NB4 (cell line): ENCODE results near the gene ALKBH3.

ENCODE experiments used
- DNase-seq: peaks from one replicate; pipeline ENCODE4 v3.0.0; 2010; ENCODE audit warnings: low read depth
- H3K4me3 ChIP-seq: one replicate; pipeline ENCODE4 v1.5.1; 2011; ENCODE audit warnings: mild to moderate bottlenecking, low read depth, low read length, moderate library complexity
- MYC ChIP-seq: IDR thresholded peaks from 2 replicates; pipeline ENCODE4 v1.6.1; 2011; ENCODE audit warnings: low read depth, low read length
- POLR2A ChIP-seq: IDR thresholded peaks from 2 replicates; pipeline ENCODE4 v1.6.1; 2011; ENCODE audit warnings: mild to moderate bottlenecking; ENCODE audit not compliant: insufficient read length; ENCODE audit errors: extremely low read depth
- TF ChIP-seq, protein P1 (sequence below): IDR thresholded peaks from one replicate; pipeline ENCODE4 v1.5.1; 2012; ENCODE audit warnings: low read depth, low read length
- TF ChIP-seq, protein P2 (sequence below): IDR thresholded peaks from 2 replicates; pipeline ENCODE4 v1.6.1; 2011; ENCODE audit warnings: low read depth, low read length

ALKBH3 gene

DNA sequence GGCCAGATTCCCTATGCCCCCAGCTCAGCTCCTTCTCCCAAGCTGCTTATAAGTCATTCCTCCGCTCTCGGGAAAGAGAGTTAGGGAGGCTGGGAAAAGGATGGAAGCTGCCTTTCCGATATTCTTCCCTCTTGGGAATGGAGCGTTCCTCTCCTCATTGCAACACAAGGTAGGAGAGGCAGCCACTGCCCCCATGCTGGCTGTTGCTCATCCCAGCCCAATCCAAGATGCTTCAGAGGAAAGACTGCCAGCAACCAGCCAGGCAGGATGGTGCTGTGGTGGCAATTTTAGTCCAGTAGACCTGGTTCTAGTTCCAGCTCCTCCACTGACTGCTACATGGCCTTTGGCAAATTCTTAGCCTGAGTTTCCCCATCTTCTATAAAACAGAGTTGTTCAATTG lies 48.1 kb downstream of the ALKBH3 start:
- no peak for DNase-seq
- no peak overlapping the region for H3K4me3 ChIP-seq
- TF ChIP-seq, protein P1, sequence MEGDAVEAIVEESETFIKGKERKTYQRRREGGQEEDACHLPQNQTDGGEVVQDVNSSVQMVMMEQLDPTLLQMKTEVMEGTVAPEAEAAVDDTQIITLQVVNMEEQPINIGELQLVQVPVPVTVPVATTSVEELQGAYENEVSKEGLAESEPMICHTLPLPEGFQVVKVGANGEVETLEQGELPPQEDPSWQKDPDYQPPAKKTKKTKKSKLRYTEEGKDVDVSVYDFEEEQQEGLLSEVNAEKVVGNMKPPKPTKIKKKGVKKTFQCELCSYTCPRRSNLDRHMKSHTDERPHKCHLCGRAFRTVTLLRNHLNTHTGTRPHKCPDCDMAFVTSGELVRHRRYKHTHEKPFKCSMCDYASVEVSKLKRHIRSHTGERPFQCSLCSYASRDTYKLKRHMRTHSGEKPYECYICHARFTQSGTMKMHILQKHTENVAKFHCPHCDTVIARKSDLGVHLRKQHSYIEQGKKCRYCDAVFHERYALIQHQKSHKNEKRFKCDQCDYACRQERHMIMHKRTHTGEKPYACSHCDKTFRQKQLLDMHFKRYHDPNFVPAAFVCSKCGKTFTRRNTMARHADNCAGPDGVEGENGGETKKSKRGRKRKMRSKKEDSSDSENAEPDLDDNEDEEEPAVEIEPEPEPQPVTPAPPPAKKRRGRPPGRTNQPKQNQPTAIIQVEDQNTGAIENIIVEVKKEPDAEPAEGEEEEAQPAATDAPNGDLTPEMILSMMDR: no peak
- TF ChIP-seq, protein P2, sequence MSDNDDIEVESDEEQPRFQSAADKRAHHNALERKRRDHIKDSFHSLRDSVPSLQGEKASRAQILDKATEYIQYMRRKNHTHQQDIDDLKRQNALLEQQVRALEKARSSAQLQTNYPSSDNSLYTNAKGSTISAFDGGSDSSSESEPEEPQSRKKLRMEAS: no peak
- TF ChIP-seq POLR2A: no peak
- no peak for TF ChIP-seq MYC

DNA sequence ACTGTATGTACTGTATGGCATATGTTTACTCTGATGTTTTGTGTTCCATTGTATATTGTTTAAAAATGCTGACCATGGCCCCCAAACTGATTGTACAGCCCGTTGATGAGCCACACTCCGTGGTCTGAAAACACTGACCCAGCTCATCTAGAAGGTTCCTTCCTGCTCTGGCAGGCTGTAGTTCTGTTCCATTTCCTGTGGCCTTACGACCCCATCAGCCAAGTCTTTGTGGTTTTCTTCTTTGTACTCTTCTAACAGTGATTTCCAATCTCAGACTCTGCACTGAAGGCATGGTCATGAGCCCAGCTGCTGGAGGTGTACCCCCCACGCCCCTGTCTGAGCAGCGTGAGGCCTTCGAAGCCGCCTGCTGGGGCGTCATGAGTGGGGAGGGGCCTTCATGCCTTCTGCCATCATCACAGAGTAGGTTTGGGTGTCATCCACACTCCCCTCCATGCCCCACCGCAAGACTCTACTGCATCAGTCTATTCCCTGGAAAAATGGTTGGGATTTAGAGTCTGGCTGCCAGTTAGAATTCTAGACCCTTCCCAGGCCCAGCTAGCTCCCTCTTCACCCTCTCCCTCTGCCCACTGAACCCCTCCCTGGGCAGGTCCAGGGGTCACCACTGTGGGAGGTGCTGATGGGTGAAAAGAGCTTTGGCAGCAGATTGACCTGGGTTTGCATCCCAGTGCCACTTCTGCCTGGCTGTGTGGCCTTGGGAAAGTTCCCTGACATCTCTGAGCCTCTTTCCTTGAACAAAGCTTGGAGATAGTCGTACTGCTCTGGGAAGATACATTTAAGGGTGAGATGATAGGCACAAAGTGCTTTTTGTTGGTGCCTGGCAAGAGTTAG lies 50.5 kb downstream of the ALKBH3 start:
- DNase-seq: no peak
- no peak overlapping the region for H3K4me3 ChIP-seq
- no peak for TF ChIP-seq POLR2A
- no peak for TF ChIP-seq MYC
- TF ChIP-seq, protein P2: no peak
- TF ChIP-seq, protein P1: no peak

- TF ChIP-seq POLR2A (no peak), MYC (no peak)
- TF ChIP-seq, protein P2: no peak
- TF ChIP-seq, protein P1: no peak
- H3K4me3 ChIP-seq: no peak overlapping the region
- no peak for DNase-seq
Measured at GRCh38 chr11:43931717-43932039, 51.0 kb downstream of the ALKBH3 start.

DNA sequence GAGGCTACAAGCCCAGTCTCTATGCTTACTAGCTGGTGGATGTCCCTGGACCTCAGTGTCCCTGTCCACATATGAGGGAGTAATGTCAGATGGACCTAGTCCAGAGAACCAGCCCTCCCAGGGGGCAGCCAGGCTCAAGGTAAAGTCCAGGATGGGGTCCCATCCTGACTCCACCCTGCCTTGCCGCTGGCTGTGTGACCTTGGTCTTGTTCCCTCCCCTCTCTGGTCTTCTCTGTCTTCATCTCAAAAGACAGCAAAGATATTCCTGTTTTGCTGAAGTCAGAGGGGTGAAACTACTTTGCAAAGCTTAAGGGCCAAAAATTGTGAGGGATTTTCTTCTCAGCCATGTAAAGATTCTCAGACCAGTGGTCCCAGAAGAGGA lies 52.6 kb downstream of the ALKBH3 start:
- no peak for DNase-seq
- TF ChIP-seq, protein P1: no peak
- no peak for TF ChIP-seq POLR2A
- TF ChIP-seq, protein P2: no peak
- no peak for TF ChIP-seq MYC
- no peak overlapping the region for H3K4me3 ChIP-seq

- no peak overlapping the region for H3K4me3 ChIP-seq
- TF ChIP-seq, protein P2: no peak
- TF ChIP-seq, protein P1: no peak
- no peak for TF ChIP-seq MYC
- TF ChIP-seq POLR2A: no peak
- DNase-seq: no peak
Measured at GRCh38 chr11:43933608-43934551, 53.2 kb downstream of the ALKBH3 start.
